Activated naive CD4-positive, alpha-beta T cell treated with anti-CD3 and anti-CD28 coated beads, Interleukin-2, amount 50 U/mL, for 24 hours (primary cell): Measurements from ENCODE around the gene CACNB3.

ENCODE experiments used
- H3K27ac Mint-ChIP-seq: one replicate; pipeline ENCODE4 v1.8.0; 2021; ENCODE audit warnings: mild to moderate bottlenecking, mixed read lengths
- H3K27me3 Mint-ChIP-seq: one replicate; pipeline ENCODE4 v1.8.0; 2021; ENCODE audit warnings: mixed read lengths
- H3K36me3 Mint-ChIP-seq: one replicate; pipeline ENCODE4 v1.8.0; 2021; ENCODE audit warnings: mixed read lengths
- H3K4me1 Mint-ChIP-seq: one replicate; pipeline ENCODE4 v1.8.0; 2021; ENCODE audit warnings: mixed read lengths
- H3K4me3 Mint-ChIP-seq: one replicate; pipeline ENCODE4 v1.8.0; 2021; ENCODE audit warnings: mild to moderate bottlenecking, mixed read lengths
- H3K9me3 Mint-ChIP-seq: one replicate; pipeline ENCODE4 v1.8.0; 2021; ENCODE audit warnings: mixed read lengths

CACNB3 gene

DNA sequence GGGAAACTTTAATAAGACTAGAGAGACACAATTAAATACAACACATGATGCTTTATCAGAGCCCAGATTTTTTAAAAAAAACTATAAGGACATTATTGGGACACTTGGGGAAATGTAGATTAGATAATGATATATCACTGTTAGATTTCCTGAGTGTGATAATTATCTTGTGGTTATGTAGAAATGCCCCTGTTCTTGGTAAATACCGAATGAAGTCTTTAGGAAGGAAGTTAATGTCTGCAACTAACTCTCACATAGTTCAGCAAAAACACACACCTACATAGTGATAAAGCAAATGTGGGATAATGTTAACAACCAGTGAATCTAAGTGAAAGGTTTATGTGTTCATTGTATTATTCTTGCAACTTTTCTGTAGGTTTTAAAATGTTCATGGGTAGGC lies 14.6 kb upstream of the CACNB3 start:
- H3K27ac Mint-ChIP-seq, result no peak overlapping the region
- no peaks in the 10 kb centered on the region for H3K9me3 Mint-ChIP-seq
- no peaks in the 10 kb centered on the region for H3K36me3 Mint-ChIP-seq
- no peaks in the 10 kb centered on the region for H3K27me3 Mint-ChIP-seq
- peaks cover 5% of the 10 kb centered on the region for H3K4me1 Mint-ChIP-seq
- H3K4me3 Mint-ChIP-seq, result no peak overlapping the region

- H3K4me3 Mint-ChIP-seq, result no peak overlapping the region
- no peak overlapping the region for H3K27ac Mint-ChIP-seq
- peaks cover 5% of the 10 kb centered on the region for H3K4me1 Mint-ChIP-seq
- H3K9me3 Mint-ChIP-seq, result no peaks in the 10 kb centered on the region
- H3K36me3 Mint-ChIP-seq, result no peaks in the 10 kb centered on the region
- no peaks in the 10 kb centered on the region for H3K27me3 Mint-ChIP-seq
These were observed 10.3 kb upstream of the CACNB3 start for GRCh38 chr12:48807981-48808380.

- H3K9me3 Mint-ChIP-seq, result no peaks in the 10 kb centered on the region
- H3K36me3 Mint-ChIP-seq, result no peaks in the 10 kb centered on the region
- H3K4me1 Mint-ChIP-seq, result peaks cover 4% of the 10 kb centered on the region
- no peaks in the 10 kb centered on the region for H3K27me3 Mint-ChIP-seq
- no peak overlapping the region for H3K27ac Mint-ChIP-seq
- no peak overlapping the region for H3K4me3 Mint-ChIP-seq
These were observed 7.3 kb upstream of the CACNB3 start for GRCh38 chr12:48810903-48811431.

DNA sequence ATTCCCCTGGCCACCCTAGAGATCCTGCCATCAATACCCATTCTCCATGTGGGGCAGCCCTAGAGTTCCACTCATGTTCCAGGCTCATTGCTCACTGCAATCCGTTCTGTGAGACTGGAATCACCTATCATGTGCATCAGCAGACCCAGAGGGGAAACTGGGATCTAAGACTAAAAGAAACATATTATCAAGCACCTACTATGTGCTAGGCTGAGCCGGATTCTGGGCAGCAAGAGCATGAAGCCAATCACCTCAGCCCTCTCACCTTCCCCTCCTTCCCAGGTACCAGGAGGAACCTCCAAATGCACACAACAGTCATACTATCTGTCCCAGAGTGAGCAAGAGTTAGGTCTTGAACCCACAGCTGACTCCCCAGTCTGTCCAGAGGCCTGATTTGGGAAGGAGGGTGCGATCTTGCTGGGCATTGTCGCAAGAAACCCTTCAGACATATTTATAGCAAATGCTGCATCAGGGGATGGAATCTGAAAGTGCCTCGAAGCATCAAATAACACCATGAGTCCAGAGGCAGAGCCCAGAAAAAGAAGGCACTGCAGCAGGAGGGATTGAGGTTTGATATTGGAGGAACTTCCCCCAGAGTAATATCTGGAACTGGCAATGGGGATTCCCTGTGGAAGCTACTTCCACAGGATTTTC lies 6.7 kb upstream of the CACNB3 start:
- peaks cover 3% of the 10 kb centered on the region for H3K27me3 Mint-ChIP-seq
- no peak overlapping the region for H3K27ac Mint-ChIP-seq
- peaks cover 10% of the 10 kb centered on the region for H3K4me1 Mint-ChIP-seq
- no peaks in the 10 kb centered on the region for H3K36me3 Mint-ChIP-seq
- H3K4me3 Mint-ChIP-seq, result peak overlapping the region; percentile 56
- no peaks in the 10 kb centered on the region for H3K9me3 Mint-ChIP-seq

GRCh38 chr12:48812389-48812788 lies 5.9 kb upstream of the CACNB3 start:
- peaks cover 3% of the 10 kb centered on the region for H3K27me3 Mint-ChIP-seq
- H3K4me1 Mint-ChIP-seq, result peaks cover 18% of the 10 kb centered on the region
- H3K9me3 Mint-ChIP-seq, result no peaks in the 10 kb centered on the region
- H3K27ac Mint-ChIP-seq, result no peak overlapping the region
- H3K4me3 Mint-ChIP-seq, result peak overlapping the region; percentile 56
- H3K36me3 Mint-ChIP-seq, result no peaks in the 10 kb centered on the region

GRCh38 chr12:48813465-48814261 lies 4.6 kb upstream of the CACNB3 start:
- H3K4me3 Mint-ChIP-seq, result peak overlapping the region; percentile 82
- no peak overlapping the region for H3K27ac Mint-ChIP-seq
- peaks cover 18% of the 10 kb centered on the region for H3K4me1 Mint-ChIP-seq
- no peaks in the 10 kb centered on the region for H3K9me3 Mint-ChIP-seq
- H3K36me3 Mint-ChIP-seq, result no peaks in the 10 kb centered on the region
- peaks cover 3% of the 10 kb centered on the region for H3K27me3 Mint-ChIP-seq

- peak overlapping the region; percentile 82 for H3K4me3 Mint-ChIP-seq
- no peaks in the 10 kb centered on the region for H3K9me3 Mint-ChIP-seq
- H3K27ac Mint-ChIP-seq, result no peak overlapping the region
- H3K27me3 Mint-ChIP-seq, result peaks cover 3% of the 10 kb centered on the region
- peaks cover 25% of the 10 kb centered on the region for H3K4me1 Mint-ChIP-seq
- H3K36me3 Mint-ChIP-seq, result no peaks in the 10 kb centered on the region
These were observed 3.8 kb upstream of the CACNB3 start for GRCh38 chr12:48814262-48815125.

DNA sequence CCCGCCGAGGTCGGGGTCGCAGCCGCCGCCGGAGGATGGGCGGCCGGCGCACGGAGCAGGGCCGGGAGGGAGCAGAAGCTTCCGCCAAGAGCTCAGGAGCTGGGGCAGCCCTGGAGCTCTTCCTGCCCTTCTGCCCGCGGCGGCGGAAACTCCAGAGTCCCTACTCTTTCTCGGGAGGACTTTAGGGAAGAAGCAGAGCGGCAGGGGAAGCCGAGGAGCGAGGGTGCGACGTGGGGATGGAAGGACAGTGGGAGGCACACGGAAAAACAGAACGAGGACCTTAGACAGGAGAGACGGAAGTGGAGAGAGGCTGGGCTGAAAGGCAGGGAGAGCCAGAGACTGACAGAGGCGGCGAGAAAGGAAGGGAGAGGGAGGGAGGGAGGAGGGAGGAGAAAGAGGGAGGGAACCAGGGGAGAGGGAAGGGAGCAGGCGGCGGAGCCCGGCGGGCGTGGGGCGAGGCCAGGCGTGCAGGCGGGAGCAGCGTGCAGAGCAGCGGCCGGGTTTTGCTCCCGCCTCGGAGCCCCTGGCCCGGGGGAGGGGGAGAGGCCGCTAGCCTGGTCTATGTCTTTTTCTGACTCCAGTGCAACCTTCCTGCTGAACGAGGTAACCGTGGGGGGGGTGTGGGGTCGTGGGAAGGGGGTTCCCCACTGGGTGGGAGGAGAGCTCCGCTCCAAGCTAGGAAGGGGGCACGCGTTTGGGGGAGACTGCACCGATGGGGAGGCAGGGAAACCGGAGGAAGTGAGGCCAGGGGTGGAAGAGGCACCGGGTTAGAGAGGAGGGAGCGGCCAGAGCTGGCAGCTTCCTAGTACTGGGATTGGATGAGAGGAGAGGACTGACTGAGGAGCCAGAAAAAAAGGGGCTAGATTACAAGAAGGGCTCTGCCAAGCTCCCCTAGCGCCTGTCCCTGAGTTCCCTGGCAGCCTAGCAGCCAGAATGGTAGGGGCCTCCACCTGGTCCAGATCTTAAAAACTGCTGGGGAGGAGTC lies 2.9 kb upstream of the CACNB3 start:
- H3K9me3 Mint-ChIP-seq, result no peaks in the 10 kb centered on the region
- peaks cover 3% of the 10 kb centered on the region for H3K27me3 Mint-ChIP-seq
- no peaks in the 10 kb centered on the region for H3K36me3 Mint-ChIP-seq
- peak overlapping the region; percentile 82 for H3K4me3 Mint-ChIP-seq
- peaks cover 25% of the 10 kb centered on the region for H3K4me1 Mint-ChIP-seq
- no peak overlapping the region for H3K27ac Mint-ChIP-seq

GRCh38 chr12:48816143-48816854 lies 2.0 kb upstream of the CACNB3 start:
- H3K27ac Mint-ChIP-seq, result no peak overlapping the region

DNA sequence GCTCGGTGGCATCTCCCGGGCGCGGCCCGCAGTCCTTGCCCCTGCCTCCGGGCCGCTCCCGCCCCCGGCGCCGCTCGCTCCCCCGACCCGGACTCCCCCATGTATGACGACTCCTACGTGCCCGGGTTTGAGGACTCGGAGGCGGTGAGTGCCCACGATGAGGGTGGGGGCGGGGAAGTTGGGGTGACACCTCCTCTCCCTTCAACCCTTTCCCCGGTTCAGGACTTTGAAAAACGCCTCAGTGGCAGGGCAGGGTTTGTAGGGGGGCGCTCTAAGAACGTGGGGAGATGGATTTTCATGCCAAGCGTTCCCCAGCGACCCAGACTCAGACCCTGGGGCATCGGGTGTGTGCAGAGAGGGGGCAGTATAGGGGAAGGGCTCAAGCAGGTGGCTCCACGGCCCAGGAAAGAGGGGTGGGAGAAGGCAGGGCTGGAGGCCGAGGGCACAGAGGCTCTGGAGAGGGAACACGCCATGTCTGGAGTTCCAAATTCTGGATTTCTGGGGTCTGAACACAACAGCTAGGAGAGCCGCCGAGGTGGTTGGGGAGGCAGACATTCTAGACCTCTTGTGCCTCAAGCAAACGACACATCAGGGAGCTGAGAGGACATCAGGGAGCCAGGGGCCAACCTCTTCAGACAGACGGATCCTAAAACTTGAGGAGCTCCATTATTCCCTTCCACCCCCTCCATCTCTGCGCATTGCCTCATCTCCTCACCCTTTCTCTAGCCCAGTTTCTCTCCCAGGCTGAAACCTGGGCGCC lies 715 bp downstream of the CACNB3 start:
- Mint-ChIP-seq H3K9me3 (no peaks in the 10 kb centered on the region), H3K27ac (peak overlapping the region; percentile 55), H3K4me1 (peaks cover 20% of the 10 kb centered on the region), H3K4me3 (peak overlapping the region; percentile 81), H3K36me3 (no peaks in the 10 kb centered on the region), H3K27me3 (peaks cover 3% of the 10 kb centered on the region)

More at GRCh38 chr12:48816143-48816854, 2.0 kb upstream of the CACNB3 start:
- Mint-ChIP-seq H3K9me3 (no peaks in the 10 kb centered on the region), H3K27me3 (peaks cover 3% of the 10 kb centered on the region), H3K4me3 (peak overlapping the region; percentile 82), H3K4me1 (peaks cover 25% of the 10 kb centered on the region), H3K36me3 (no peaks in the 10 kb centered on the region)

GRCh38 chr12:48819986-48820725 lies 1.9 kb downstream of the CACNB3 start:
- Mint-ChIP-seq H3K27me3 (peaks cover 3% of the 10 kb centered on the region), H3K27ac (no peak overlapping the region), H3K9me3 (no peaks in the 10 kb centered on the region), H3K4me3 (no peak overlapping the region), H3K4me1 (peaks cover 20% of the 10 kb centered on the region), H3K36me3 (no peaks in the 10 kb centered on the region)

GRCh38 chr12:48822139-48822538 lies 3.8 kb downstream of the CACNB3 start:
- Mint-ChIP-seq H3K4me1 (peaks cover 10% of the 10 kb centered on the region), H3K4me3 (no peak overlapping the region), H3K36me3 (no peaks in the 10 kb centered on the region), H3K27ac (no peak overlapping the region), H3K27me3 (no peaks in the 10 kb centered on the region), H3K9me3 (no peaks in the 10 kb centered on the region)

GRCh38 chr12:48822711-48823110 lies 4.4 kb downstream of the CACNB3 start:
- Mint-ChIP-seq H3K27ac (no peak overlapping the region), H3K4me1 (peaks cover 7% of the 10 kb centered on the region), H3K27me3 (no peaks in the 10 kb centered on the region), H3K9me3 (no peaks in the 10 kb centered on the region), H3K4me3 (no peak overlapping the region), H3K36me3 (no peaks in the 10 kb centered on the region)
